Bronchial epithelial cell (primary cell): Measurements from ENCODE around the gene TFPI. TPM values are rescaled to one million over a fixed set of nuclear protein-coding genes. Genes with fewer than 3 reads are reported as not detected.
A peak's percentile ranks its signal among the peaks of the same experiment; 100 is the strongest.

Experiments
- DNase-seq: peaks from one replicate; pipeline ENCODE4 v3.0.0-alpha.2; 2010; ENCODE audit warnings: low read depth
- FAIRE-seq: peaks from 2 replicates; lab custom pipeline; 2011; peaks lifted over from hg19 to GRCh38; lab: Jason Lieb, UNC
- H3K27me3 ChIP-seq: 2 replicates; pipeline ENCODE4 v1.5.1; 2011; ENCODE audit warnings: low read length; ENCODE audit not compliant: control insufficient read depth, insufficient read depth
- H3K36me3 ChIP-seq: 2 replicates; pipeline ENCODE4 v1.5.1; 2011; ENCODE audit warnings: low read length; ENCODE audit not compliant: control insufficient read depth, insufficient read depth
- H3K4me3 ChIP-seq: 2 replicates; pipeline ENCODE4 v1.5.1; 2011; ENCODE audit warnings: mild to moderate bottlenecking, low read depth, low read length, control low read depth
- total RNA-seq: library from RNA; depleted of rRNA; stranded (reverse); fragments of >200 nt; gene quantifications from 2 replicates; pipeline ENCODE4 v1.2.1, GENCODE V29; 2014
- TF ChIP-seq, protein P1 (sequence below): IDR thresholded peaks from 2 replicates; pipeline ENCODE4 v1.5.1; 2011; ENCODE audit warnings: mild to moderate bottlenecking, moderate library complexity, low read length, control low read depth, inconsistent platforms; ENCODE audit not compliant: insufficient read depth, severe bottlenecking

The TFPI gene
- total RNA-seq, result 0.64 and 2.1 TPM in 2 replicates

DNA sequence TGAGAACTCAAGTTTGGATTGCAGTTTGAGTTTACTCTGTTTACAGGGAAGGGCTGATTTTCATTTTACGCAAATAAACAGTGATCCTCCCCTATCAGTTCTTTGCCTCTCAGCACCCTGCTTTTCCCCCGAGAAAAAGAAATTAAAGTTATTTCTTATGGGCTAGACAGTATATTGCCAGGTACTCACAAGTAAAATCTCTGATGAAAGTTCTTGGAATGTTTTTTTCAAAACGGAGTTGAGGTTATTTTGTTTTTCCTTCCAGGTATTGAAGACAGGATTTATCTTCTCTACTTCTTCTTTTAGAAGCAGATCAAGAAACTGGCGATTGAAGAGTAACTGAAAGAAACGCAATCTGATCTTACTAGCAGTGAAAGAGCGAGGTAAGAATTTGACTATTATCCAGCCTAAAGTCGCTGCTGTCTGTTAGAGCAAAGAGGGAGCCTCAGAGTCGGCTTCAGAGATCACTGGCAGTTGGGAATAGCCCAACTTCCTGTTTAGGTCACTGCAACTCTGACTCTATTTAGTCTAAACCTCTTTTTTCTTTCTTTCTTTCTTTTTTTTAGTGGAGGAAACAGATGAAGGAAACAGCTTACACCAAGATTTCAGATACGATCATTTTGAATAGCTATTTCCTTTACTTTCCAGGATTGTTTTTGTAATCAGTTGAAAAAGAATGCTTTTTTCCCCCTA, at the start of gene TFPI:
TFPI (minus strand) TSS at position 425 of the 693 bp plus-strand sequence. CDS start 50,667 bp downstream, outside the sequence.
- FAIRE-seq (no peak), DNase-seq (peak; percentile 59)
- Histone ChIP-seq H3K4me3 (peak within 1 kb of the TSS; percentile 36), H3K27me3 (no peaks in the 10 kb centered on the region), H3K36me3 (no peaks in the 10 kb centered on the region)
- TF ChIP-seq, protein P1, sequence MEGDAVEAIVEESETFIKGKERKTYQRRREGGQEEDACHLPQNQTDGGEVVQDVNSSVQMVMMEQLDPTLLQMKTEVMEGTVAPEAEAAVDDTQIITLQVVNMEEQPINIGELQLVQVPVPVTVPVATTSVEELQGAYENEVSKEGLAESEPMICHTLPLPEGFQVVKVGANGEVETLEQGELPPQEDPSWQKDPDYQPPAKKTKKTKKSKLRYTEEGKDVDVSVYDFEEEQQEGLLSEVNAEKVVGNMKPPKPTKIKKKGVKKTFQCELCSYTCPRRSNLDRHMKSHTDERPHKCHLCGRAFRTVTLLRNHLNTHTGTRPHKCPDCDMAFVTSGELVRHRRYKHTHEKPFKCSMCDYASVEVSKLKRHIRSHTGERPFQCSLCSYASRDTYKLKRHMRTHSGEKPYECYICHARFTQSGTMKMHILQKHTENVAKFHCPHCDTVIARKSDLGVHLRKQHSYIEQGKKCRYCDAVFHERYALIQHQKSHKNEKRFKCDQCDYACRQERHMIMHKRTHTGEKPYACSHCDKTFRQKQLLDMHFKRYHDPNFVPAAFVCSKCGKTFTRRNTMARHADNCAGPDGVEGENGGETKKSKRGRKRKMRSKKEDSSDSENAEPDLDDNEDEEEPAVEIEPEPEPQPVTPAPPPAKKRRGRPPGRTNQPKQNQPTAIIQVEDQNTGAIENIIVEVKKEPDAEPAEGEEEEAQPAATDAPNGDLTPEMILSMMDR, result no peak

DNA sequence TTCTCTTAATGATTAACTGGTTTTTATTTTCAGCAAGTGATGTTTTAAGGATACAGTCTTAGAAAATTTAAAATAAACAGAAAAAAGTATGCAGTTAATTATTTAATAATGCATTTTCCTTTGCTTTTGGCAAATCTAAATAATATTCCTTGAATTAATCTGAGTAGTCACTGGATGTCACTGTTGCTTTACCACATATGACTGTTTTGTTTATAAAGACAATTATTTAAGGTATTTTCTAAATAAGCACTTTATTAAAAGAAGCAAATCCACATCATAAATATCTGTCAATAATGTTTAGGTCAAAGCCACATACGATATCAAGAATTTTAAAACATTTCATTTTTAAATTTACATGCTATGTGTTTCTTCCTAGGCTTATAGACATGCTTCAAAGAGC, 40.6 kb upstream of the TFPI start:
- Histone ChIP-seq H3K36me3 (no peaks in the 10 kb centered on the region), H3K4me3 (no peak overlapping the region), H3K27me3 (no peaks in the 10 kb centered on the region)
- FAIRE-seq (no peak), DNase-seq (no peak)
- TF ChIP-seq, protein P1, result no peak

DNA sequence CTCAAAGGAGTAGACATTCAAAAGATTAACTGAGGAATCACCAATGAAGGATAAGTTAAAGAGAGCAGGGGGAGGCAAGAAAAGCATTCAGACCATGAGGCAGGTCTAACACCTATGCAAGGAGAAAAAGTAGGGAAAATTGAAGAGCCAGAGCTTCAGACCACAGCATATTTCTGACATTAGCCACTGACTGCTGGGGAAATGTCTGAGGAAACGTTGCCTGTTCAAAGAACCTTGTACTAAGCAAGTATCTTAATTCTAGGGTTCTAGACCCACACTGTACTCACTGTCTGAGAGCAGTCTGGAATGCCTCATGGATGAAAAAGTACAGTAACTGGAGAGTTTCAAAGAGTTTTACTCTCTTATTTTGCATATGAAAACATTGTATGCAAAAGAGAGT, 39.5 kb upstream of the TFPI start:
- DNase-seq (peak; percentile 21), FAIRE-seq (no peak)
- Histone ChIP-seq H3K36me3 (no peaks in the 10 kb centered on the region), H3K4me3 (no peak overlapping the region), H3K27me3 (no peaks in the 10 kb centered on the region)
- TF ChIP-seq, protein P1, result no peak

DNA sequence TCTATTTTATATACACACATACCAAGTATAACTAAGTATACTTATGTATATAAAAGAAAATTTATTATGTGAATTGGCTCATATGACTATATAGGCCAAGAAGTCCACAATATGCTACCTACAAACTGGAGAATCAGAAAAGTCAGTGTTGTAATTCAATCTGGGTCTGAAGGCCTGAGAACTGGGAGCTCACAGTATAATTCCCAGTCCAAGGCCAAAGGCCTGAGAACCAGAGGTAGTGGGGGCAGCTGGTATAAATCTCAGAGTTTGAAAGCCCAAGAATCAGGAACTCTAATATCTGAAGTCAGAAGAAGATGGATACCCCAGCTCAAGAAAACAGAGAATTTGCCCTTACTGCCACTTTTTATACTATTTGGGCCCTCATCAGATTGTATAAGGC, 38.9 kb upstream of the TFPI start:
- no peaks in the 10 kb centered on the region for H3K27me3 ChIP-seq

DNA sequence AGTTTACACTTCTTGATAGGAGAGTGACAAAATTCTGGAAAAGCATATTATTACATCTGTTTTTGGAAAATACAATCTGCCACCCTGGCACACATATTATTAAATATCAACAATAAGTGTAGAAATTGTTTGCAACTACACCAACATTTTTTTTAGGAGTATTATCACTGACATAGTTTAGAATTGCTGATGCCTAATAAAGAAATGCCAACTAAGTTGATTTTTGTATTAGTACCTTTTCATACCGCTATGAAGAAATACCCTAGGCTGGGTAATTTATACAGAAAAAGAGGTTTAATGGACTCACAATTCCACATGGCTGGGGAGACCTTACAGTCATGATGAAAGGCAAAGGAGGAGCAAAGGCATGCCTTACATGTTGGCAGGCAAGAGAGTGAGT, 35.9 kb upstream of the TFPI start:
- DNase-seq (no peak), FAIRE-seq (no peak)
- TF ChIP-seq, protein P1, result no peak
- no peaks in the 10 kb centered on the region for H3K27me3 ChIP-seq
- H3K36me3 ChIP-seq, result no peaks in the 10 kb centered on the region
- H3K4me3 ChIP-seq, result no peak overlapping the region

More for the DNA sequence above, 38.9 kb upstream of the TFPI start:
- no peak overlapping the region for H3K4me3 ChIP-seq
- FAIRE-seq (no peak), DNase-seq (no peak)
- TF ChIP-seq, protein P1, result no peak
- no peaks in the 10 kb centered on the region for H3K36me3 ChIP-seq
